22Rv1 (cell line): ENCODE data around the gene SYNDIG1.

ENCODE experiments used
- H3K27ac ChIP-seq: fragments of 450-650 bp; 2 replicates; pipeline ENCODE4 v1.5.1; 2017
- CTCF ChIP-seq: fragments of 450-650 bp; IDR thresholded peaks from 2 replicates; pipeline ENCODE4 v1.5.1; 2017; ENCODE audit warnings: mild to moderate bottlenecking
- ZFX ChIP-seq: fragments of 450-650 bp; IDR thresholded peaks from 2 replicates; pipeline ENCODE4 v1.6.1; 2017; ENCODE audit warnings: antibody characterized with exemption, borderline replicate concordance

SYNDIG1 gene

GRCh38 chr20:24673678-24674570 lies 204.5 kb downstream of the SYNDIG1 start:
- TF ChIP-seq ZFX (no peak), CTCF (no peak)

GRCh38 chr20:24674921-24675605 lies 205.6 kb downstream of the SYNDIG1 start:
- no peak overlapping the region for H3K27ac ChIP-seq
- no peak for TF ChIP-seq CTCF
- no peak for TF ChIP-seq ZFX

More at GRCh38 chr20:24673678-24674570, 204.5 kb downstream of the SYNDIG1 start:
- H3K27ac ChIP-seq = no peak overlapping the region

GRCh38 chr20:24675651-24676352 lies 206.4 kb downstream of the SYNDIG1 start:
- no peak for TF ChIP-seq CTCF
- H3K27ac ChIP-seq = no peak overlapping the region

GRCh38 chr20:24676353-24676977 lies 207.0 kb downstream of the SYNDIG1 start:
- no peak overlapping the region for H3K27ac ChIP-seq

GRCh38 chr20:24676978-24677370 lies 207.5 kb downstream of the SYNDIG1 start:
- H3K27ac ChIP-seq = no peak overlapping the region
- TF ChIP-seq CTCF (no peak), ZFX (no peak)

More at GRCh38 chr20:24676353-24676977, 207.0 kb downstream of the SYNDIG1 start:
- TF ChIP-seq ZFX = no peak

- TF ChIP-seq ZFX (no peak), CTCF (no peak)
- H3K27ac ChIP-seq = no peak overlapping the region
Measured at GRCh38 chr20:24677626-24678315, 208.3 kb downstream of the SYNDIG1 start.
